Chondrocyte (in vitro differentiated cells): ENCODE data around the gene DIPK2A. TPM values are rescaled to one million over a fixed set of nuclear protein-coding genes. Genes with fewer than 3 reads are reported as not detected.

Source experiments
- DNase-seq: peaks from one replicate; pipeline ENCODE4 v3.0.0; 2021; ENCODE audit warnings: mixed read lengths, low spot score
- H3K27ac Mint-ChIP-seq: one replicate; pipeline ENCODE4 v1.8.0; 2021; ENCODE audit warnings: mild to moderate bottlenecking, moderate library complexity, mixed read lengths; ENCODE audit not compliant: unreplicated experiment
- H3K27me3 Mint-ChIP-seq: 2 replicates; pipeline ENCODE4 v1.8.0; 2021; ENCODE audit warnings: low read depth, mixed read lengths
- H3K36me3 Mint-ChIP-seq: 2 replicates; pipeline ENCODE4 v1.8.0; 2021; ENCODE audit warnings: low read depth, mixed read lengths
- H3K4me1 Mint-ChIP-seq: 2 replicates; pipeline ENCODE4 v1.8.0; 2021; ENCODE audit warnings: low read depth, mild to moderate bottlenecking, mixed read lengths
- H3K4me3 Mint-ChIP-seq: one replicate; pipeline ENCODE4 v1.8.0; 2021; ENCODE audit warnings: mild to moderate bottlenecking, moderate library complexity, mixed read lengths; ENCODE audit not compliant: unreplicated experiment
- H3K9me3 Mint-ChIP-seq: 2 replicates; pipeline ENCODE4 v1.8.0; 2021; ENCODE audit warnings: low read depth, mixed read lengths
- CTCF ChIP-seq: fragments of 200-600 bp; sonication (generic); IDR thresholded peaks from 2 replicates; pipeline ENCODE4 v1.5.0; 2021; ENCODE audit warnings: antibody characterized with exemption, mild to moderate bottlenecking, moderate library complexity
- total RNA-seq: library from RNA; stranded (reverse); gene quantifications from 3 replicates; pipeline ENCODE4 v1.2.1, GENCODE V29; 2021

Gene DIPK2A
- total RNA-seq, 1 donor from 2014 or later = 28.8 TPM

GRCh38 chr3:143991713-143992112 is 20.1 kb downstream of the DIPK2A start:
- no peak for TF ChIP-seq CTCF
- H3K27me3 Mint-ChIP-seq = no peaks in the 10 kb centered on the region
- no peak for DNase-seq
- H3K4me1 Mint-ChIP-seq = peaks cover 17% of the 10 kb centered on the region
- H3K27ac Mint-ChIP-seq = no peak overlapping the region
- peaks cover 16% of the 10 kb centered on the region for H3K36me3 Mint-ChIP-seq
- H3K9me3 Mint-ChIP-seq = no peaks in the 10 kb centered on the region
- H3K4me3 Mint-ChIP-seq = no peak overlapping the region

GRCh38 chr3:143998266-143998665 is 26.6 kb downstream of the DIPK2A start:
- Mint-ChIP-seq H3K9me3 (no peaks in the 10 kb centered on the region), H3K36me3 (peaks cover 11% of the 10 kb centered on the region), H3K27me3 (no peaks in the 10 kb centered on the region), H3K27ac (no peak overlapping the region), H3K4me3 (no peak overlapping the region), H3K4me1 (peaks cover 23% of the 10 kb centered on the region)
- no peak for TF ChIP-seq CTCF
- DNase-seq = no peak

DNA sequence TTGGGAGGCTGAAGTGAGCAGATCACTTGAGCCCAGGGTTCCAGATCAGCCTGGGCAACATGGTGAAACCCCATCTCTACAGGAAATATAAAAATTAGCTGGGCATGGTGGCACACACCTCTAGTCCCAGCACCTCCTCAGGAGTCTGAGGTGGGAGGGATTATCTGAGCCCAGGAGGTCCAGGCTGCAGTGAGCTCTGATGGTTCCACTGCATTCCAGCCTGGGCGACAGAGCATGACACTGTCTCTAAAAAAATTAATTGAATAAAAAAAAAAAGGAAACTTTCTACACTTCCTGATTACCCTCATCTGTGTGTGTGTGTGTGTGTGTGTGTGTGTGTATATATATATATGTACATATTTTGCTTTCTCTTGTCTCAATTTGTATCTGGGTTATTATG is 31.4 kb downstream of the DIPK2A start:
- H3K27ac Mint-ChIP-seq = no peak overlapping the region
- H3K4me3 Mint-ChIP-seq = no peak overlapping the region
- H3K27me3 Mint-ChIP-seq = no peaks in the 10 kb centered on the region
- no peaks in the 10 kb centered on the region for H3K9me3 Mint-ChIP-seq
- H3K4me1 Mint-ChIP-seq = peaks cover 15% of the 10 kb centered on the region
- TF ChIP-seq CTCF = no peak
- peaks cover 7% of the 10 kb centered on the region for H3K36me3 Mint-ChIP-seq
- DNase-seq = no peak

GRCh38 chr3:144010371-144010770 is 38.7 kb downstream of the DIPK2A start:
- Mint-ChIP-seq H3K4me1 (peaks cover 46% of the 10 kb centered on the region), H3K36me3 (peaks cover 2% of the 10 kb centered on the region), H3K9me3 (no peaks in the 10 kb centered on the region), H3K27ac (peak overlapping the region; percentile 83), H3K4me3 (no peak overlapping the region), H3K27me3 (no peaks in the 10 kb centered on the region)
- no peak for TF ChIP-seq CTCF
- no peak for DNase-seq

DNA sequence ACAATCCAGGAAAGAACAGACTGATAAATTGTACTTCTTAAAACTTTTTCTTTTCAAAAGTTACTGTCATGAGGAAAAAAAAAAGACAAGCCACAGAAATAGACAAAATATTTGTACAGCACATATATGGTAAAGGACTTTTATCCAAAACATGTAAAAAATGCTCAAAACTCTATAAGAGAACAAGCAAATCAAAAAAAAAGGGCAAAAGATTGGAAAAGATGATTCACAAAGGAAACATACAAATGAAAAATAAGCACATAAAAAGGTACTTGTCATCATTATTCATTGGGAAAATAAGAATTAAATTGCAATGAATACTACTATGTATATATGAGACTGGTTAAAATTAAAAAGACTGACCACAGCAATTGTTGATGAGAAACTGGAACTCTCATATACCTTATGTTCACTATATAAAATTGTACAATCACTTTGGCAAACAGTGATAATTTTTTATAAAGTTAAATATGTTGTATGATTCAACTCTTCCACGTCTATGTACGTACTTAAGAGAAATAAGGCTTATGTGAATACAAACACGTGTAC is 39.7 kb downstream of the DIPK2A start:
- no peak for TF ChIP-seq CTCF
- Mint-ChIP-seq H3K4me3 (no peak overlapping the region), H3K9me3 (no peaks in the 10 kb centered on the region), H3K27me3 (no peaks in the 10 kb centered on the region), H3K4me1 (peaks cover 42% of the 10 kb centered on the region), H3K27ac (peak overlapping the region; percentile 83), H3K36me3 (no peaks in the 10 kb centered on the region)
- DNase-seq = no peak
